WTC11 (cell line): Measurements from ENCODE around the gene NUP58. TPM values are rescaled to one million over a fixed set of nuclear protein-coding genes. Genes with fewer than 3 reads are reported as not detected.

Source experiments
- ATAC-seq: fragments of 200-7000 bp; cut with Tn5 transposase; 2 replicates; pipeline ENCODE4 v1.10.0; 2021; ENCODE audit warnings: mild to moderate bottlenecking, moderate library complexity
- CTCF ChIA-PET: fragments of 300-600 bp; sonication (Branson Sonifier 250); formaldehyde crosslinking; loops from one replicate; lab custom pipeline; 2021; ENCODE audit warnings: antibody characterized with exemption; lab: Charles Lee
- POLR2A ChIA-PET: fragments of 350-600 bp; sonication (Branson Sonifier 250); formaldehyde crosslinking; loops from one replicate; lab custom pipeline; 2021; ENCODE audit warnings: antibody characterized with exemption; lab: Charles Lee
- DNase-seq: peaks from one replicate; pipeline ENCODE4 v3.0.0; 2021; ENCODE audit warnings: low spot score
- H3K27ac Mint-ChIP-seq: 2 replicates; pipeline ENCODE4 v1.8.0; 2021; ENCODE audit warnings: mixed read lengths
- H3K27me3 Mint-ChIP-seq: 2 replicates; pipeline ENCODE4 v1.8.0; 2021; ENCODE audit warnings: low read depth, mild to moderate bottlenecking, moderate library complexity, mixed read lengths
- H3K36me3 Mint-ChIP-seq: 2 replicates; pipeline ENCODE4 v1.8.0; 2021; ENCODE audit warnings: mixed read lengths
- H3K4me1 Mint-ChIP-seq: 2 replicates; pipeline ENCODE4 v1.8.0; 2022; ENCODE audit warnings: mixed read lengths
- H3K4me3 Mint-ChIP-seq: 2 replicates; pipeline ENCODE4 v1.8.0; 2021; ENCODE audit warnings: mild to moderate bottlenecking, moderate library complexity, mixed read lengths
- H3K9me3 Mint-ChIP-seq: 2 replicates; pipeline ENCODE4 v1.8.0; 2021; ENCODE audit warnings: mixed read lengths
- ESRRA ChIP-seq: sonication (generic); formaldehyde crosslinking; IDR thresholded peaks from 2 replicates; pipeline ENCODE4 v1.8.1; 2022; ENCODE audit warnings: mild to moderate bottlenecking, missing genetic modification reagents, borderline replicate concordance
- ETV6 ChIP-seq: sonication (generic); formaldehyde crosslinking; IDR thresholded peaks from 2 replicates; pipeline ENCODE4 v1.8.1; 2022; ENCODE audit warnings: mild to moderate bottlenecking, missing genetic modification reagents
- GTF2I ChIP-seq: fragments of 250-450 bp; sonication (Bioruptor Pico); conservative IDR thresholded peaks from 2 replicates; pipeline ENCODE4 v1.4.0; 2021; ENCODE audit warnings: mild to moderate bottlenecking
- NR1H2 ChIP-seq: sonication (generic); formaldehyde crosslinking; IDR thresholded peaks from 2 replicates; pipeline ENCODE4 v1.9.0; 2021; ENCODE audit warnings: mild to moderate bottlenecking, moderate library complexity, missing genetic modification reagents
- TCF7 ChIP-seq: sonication (generic); formaldehyde crosslinking; IDR thresholded peaks from 2 replicates; pipeline ENCODE4 v1.8.0; 2022; ENCODE audit warnings: mild to moderate bottlenecking, low read depth, missing genetic modification reagents, moderate library complexity
- ZNF121 ChIP-seq: sonication (generic); formaldehyde crosslinking; IDR thresholded peaks from 2 replicates; pipeline ENCODE4 v1.8.0; 2023; ENCODE audit warnings: missing genetic modification reagents
- ZNF232 ChIP-seq: sonication (generic); formaldehyde crosslinking; IDR thresholded peaks from 2 replicates; pipeline ENCODE4 v1.8.0; 2022; ENCODE audit warnings: mild to moderate bottlenecking, missing genetic modification reagents
- ZNF317 ChIP-seq: sonication (generic); formaldehyde crosslinking; IDR thresholded peaks from 2 replicates; pipeline ENCODE4 v1.8.1; 2023; ENCODE audit warnings: low read depth, mild to moderate bottlenecking, moderate library complexity, missing genetic modification reagents, borderline replicate concordance
- ZNF396 ChIP-seq: fragments of 250-450 bp; sonication (Bioruptor Pico); IDR thresholded peaks from 2 replicates; pipeline ENCODE4 v1.8.0; 2021; ENCODE audit warnings: mild to moderate bottlenecking, moderate library complexity, borderline replicate concordance
- total RNA-seq: library from RNA; stranded (reverse); gene quantifications from 3 replicates; pipeline ENCODE4 v1.2.3, GENCODE V29; 2021
- TF ChIP-seq, protein P1 (sequence below): sonication (generic); formaldehyde crosslinking; IDR thresholded peaks from 2 replicates; pipeline ENCODE4 v1.8.0; 2023; ENCODE audit warnings: mild to moderate bottlenecking, missing genetic modification reagents
- TF ChIP-seq, protein P2 (sequence below): sonication (generic); formaldehyde crosslinking; IDR thresholded peaks from 2 replicates; pipeline ENCODE4 v1.8.0; 2022; ENCODE audit warnings: mild to moderate bottlenecking, missing genetic modification reagents
- TF ChIP-seq, protein P3 (sequence below): sonication (generic); formaldehyde crosslinking; IDR thresholded peaks from 2 replicates; pipeline ENCODE4 v1.8.1; 2023; ENCODE audit warnings: mild to moderate bottlenecking, missing genetic modification reagents, borderline replicate concordance
- TF ChIP-seq, protein P4 (sequence below): sonication (generic); formaldehyde crosslinking; IDR thresholded peaks from 2 replicates; pipeline ENCODE4 v1.8.0; 2023; ENCODE audit warnings: missing genetic modification reagents, mild to moderate bottlenecking, borderline replicate concordance
- TF ChIP-seq, protein P5 (sequence below): sonication (generic); formaldehyde crosslinking; IDR thresholded peaks from 2 replicates; pipeline ENCODE4 v1.8.1; 2022; ENCODE audit warnings: low read depth, missing genetic modification reagents, borderline replicate concordance
- TF ChIP-seq, protein P6 (sequence below): sonication (generic); formaldehyde crosslinking; IDR thresholded peaks from 2 replicates; pipeline ENCODE4 v1.8.1; 2022; ENCODE audit warnings: mild to moderate bottlenecking, moderate library complexity, missing genetic modification reagents

The NUP58 gene
- total RNA-seq, 1 experiment from 2014 or later: 59.0 TPM

DNA sequence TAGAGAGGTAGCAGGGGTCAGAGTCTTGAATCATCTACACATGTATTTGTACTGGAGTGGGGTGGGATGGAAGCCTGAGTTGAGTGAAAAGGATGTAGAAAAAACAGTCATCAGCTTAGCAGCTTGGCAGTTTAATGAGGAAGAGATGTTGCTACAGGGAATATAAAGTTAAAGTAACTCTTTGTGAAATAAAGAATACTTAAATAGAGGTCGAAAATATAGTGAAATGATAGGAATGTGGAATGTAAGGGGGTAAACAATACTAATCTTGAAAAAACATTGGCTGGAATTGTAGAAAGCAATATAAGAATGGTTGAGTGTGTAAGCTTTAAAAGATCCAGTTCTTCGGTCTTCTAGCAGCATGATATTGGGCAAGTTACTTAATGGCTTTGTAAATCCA, 22.7 kb downstream of the NUP58 start:
- Mint-ChIP-seq H3K27ac (peak overlapping the region; percentile 0; the same call in 1 of the 2 replicates), H3K4me3 (no peak overlapping the region), H3K9me3 (no peaks in the 10 kb centered on the region), H3K4me1 (no peaks in the 10 kb centered on the region), H3K27me3 (no peaks in the 10 kb centered on the region), H3K36me3 (peaks cover 44% of the 10 kb centered on the region)
- CTCF ChIA-PET: no interaction called here
- no peak for ATAC-seq
- POLR2A ChIA-PET: no interaction called here
- TF ChIP-seq TCF7 (CRISPR knock-in tag) (no peak), NR1H2 (no peak), ZNF317 (no peak), ZNF232 (no peak), ZNF396 (CRISPR knock-in tag) (no peak)
- TF ChIP-seq, protein P1, sequence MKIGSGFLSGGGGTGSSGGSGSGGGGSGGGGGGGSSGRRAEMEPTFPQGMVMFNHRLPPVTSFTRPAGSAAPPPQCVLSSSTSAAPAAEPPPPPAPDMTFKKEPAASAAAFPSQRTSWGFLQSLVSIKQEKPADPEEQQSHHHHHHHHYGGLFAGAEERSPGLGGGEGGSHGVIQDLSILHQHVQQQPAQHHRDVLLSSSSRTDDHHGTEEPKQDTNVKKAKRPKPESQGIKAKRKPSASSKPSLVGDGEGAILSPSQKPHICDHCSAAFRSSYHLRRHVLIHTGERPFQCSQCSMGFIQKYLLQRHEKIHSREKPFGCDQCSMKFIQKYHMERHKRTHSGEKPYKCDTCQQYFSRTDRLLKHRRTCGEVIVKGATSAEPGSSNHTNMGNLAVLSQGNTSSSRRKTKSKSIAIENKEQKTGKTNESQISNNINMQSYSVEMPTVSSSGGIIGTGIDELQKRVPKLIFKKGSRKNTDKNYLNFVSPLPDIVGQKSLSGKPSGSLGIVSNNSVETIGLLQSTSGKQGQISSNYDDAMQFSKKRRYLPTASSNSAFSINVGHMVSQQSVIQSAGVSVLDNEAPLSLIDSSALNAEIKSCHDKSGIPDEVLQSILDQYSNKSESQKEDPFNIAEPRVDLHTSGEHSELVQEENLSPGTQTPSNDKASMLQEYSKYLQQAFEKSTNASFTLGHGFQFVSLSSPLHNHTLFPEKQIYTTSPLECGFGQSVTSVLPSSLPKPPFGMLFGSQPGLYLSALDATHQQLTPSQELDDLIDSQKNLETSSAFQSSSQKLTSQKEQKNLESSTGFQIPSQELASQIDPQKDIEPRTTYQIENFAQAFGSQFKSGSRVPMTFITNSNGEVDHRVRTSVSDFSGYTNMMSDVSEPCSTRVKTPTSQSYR (CRISPR knock-in tag): no peak
- TF ChIP-seq, protein P2, sequence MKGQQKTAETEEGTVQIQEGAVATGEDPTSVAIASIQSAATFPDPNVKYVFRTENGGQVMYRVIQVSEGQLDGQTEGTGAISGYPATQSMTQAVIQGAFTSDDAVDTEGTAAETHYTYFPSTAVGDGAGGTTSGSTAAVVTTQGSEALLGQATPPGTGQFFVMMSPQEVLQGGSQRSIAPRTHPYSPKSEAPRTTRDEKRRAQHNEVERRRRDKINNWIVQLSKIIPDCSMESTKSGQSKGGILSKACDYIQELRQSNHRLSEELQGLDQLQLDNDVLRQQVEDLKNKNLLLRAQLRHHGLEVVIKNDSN (CRISPR knock-in tag): no peak
- DNase-seq: no peak

DNA sequence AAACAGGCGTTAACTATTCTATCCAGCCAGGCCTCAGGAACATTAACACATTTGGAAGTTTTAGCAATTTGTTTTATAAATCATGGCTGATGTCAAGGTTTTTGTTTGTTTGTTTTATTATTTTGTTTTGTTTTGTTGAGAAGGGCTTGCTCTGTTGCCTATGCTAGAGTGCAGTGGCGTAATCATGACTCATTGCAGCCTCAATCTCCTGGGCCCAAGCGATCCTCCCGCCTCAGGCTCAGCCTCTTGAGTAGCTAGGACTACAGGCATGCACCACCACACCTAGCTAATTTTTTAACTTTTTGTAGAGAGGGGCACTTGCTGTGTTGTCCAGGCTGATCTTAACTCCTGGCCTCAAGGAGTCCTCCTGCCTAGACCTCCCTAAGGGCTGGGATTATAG, 28.3 kb downstream of the NUP58 start:
- Mint-ChIP-seq H3K36me3 (peaks cover 55% of the 10 kb centered on the region), H3K9me3 (no peaks in the 10 kb centered on the region), H3K27me3 (no peaks in the 10 kb centered on the region), H3K4me1 (no peaks in the 10 kb centered on the region), H3K27ac (no peak overlapping the region), H3K4me3 (no peak overlapping the region)
- POLR2A ChIA-PET: no interaction called here
- DNase-seq (no peak), ATAC-seq (no peak)
- CTCF ChIA-PET: no interaction called here
- TF ChIP-seq ETV6 (CRISPR knock-in tag) (no peak), ZNF121 (no peak), GTF2I (CRISPR knock-in tag) (no peak), ESRRA (CRISPR knock-in tag) (no peak)
- TF ChIP-seq, protein P3, sequence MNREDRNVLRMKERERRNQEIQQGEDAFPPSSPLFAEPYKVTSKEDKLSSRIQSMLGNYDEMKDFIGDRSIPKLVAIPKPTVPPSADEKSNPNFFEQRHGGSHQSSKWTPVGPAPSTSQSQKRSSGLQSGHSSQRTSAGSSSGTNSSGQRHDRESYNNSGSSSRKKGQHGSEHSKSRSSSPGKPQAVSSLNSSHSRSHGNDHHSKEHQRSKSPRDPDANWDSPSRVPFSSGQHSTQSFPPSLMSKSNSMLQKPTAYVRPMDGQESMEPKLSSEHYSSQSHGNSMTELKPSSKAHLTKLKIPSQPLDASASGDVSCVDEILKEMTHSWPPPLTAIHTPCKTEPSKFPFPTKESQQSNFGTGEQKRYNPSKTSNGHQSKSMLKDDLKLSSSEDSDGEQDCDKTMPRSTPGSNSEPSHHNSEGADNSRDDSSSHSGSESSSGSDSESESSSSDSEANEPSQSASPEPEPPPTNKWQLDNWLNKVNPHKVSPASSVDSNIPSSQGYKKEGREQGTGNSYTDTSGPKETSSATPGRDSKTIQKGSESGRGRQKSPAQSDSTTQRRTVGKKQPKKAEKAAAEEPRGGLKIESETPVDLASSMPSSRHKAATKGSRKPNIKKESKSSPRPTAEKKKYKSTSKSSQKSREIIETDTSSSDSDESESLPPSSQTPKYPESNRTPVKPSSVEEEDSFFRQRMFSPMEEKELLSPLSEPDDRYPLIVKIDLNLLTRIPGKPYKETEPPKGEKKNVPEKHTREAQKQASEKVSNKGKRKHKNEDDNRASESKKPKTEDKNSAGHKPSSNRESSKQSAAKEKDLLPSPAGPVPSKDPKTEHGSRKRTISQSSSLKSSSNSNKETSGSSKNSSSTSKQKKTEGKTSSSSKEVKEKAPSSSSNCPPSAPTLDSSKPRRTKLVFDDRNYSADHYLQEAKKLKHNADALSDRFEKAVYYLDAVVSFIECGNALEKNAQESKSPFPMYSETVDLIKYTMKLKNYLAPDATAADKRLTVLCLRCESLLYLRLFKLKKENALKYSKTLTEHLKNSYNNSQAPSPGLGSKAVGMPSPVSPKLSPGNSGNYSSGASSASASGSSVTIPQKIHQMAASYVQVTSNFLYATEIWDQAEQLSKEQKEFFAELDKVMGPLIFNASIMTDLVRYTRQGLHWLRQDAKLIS: no peak
- TF ChIP-seq, protein P4, sequence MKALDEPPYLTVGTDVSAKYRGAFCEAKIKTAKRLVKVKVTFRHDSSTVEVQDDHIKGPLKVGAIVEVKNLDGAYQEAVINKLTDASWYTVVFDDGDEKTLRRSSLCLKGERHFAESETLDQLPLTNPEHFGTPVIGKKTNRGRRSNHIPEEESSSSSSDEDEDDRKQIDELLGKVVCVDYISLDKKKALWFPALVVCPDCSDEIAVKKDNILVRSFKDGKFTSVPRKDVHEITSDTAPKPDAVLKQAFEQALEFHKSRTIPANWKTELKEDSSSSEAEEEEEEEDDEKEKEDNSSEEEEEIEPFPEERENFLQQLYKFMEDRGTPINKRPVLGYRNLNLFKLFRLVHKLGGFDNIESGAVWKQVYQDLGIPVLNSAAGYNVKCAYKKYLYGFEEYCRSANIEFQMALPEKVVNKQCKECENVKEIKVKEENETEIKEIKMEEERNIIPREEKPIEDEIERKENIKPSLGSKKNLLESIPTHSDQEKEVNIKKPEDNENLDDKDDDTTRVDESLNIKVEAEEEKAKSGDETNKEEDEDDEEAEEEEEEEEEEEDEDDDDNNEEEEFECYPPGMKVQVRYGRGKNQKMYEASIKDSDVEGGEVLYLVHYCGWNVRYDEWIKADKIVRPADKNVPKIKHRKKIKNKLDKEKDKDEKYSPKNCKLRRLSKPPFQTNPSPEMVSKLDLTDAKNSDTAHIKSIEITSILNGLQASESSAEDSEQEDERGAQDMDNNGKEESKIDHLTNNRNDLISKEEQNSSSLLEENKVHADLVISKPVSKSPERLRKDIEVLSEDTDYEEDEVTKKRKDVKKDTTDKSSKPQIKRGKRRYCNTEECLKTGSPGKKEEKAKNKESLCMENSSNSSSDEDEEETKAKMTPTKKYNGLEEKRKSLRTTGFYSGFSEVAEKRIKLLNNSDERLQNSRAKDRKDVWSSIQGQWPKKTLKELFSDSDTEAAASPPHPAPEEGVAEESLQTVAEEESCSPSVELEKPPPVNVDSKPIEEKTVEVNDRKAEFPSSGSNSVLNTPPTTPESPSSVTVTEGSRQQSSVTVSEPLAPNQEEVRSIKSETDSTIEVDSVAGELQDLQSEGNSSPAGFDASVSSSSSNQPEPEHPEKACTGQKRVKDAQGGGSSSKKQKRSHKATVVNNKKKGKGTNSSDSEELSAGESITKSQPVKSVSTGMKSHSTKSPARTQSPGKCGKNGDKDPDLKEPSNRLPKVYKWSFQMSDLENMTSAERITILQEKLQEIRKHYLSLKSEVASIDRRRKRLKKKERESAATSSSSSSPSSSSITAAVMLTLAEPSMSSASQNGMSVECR (CRISPR knock-in tag): no peak
- TF ChIP-seq, protein P1 (CRISPR knock-in tag): no peak
- TF ChIP-seq, protein P5, sequence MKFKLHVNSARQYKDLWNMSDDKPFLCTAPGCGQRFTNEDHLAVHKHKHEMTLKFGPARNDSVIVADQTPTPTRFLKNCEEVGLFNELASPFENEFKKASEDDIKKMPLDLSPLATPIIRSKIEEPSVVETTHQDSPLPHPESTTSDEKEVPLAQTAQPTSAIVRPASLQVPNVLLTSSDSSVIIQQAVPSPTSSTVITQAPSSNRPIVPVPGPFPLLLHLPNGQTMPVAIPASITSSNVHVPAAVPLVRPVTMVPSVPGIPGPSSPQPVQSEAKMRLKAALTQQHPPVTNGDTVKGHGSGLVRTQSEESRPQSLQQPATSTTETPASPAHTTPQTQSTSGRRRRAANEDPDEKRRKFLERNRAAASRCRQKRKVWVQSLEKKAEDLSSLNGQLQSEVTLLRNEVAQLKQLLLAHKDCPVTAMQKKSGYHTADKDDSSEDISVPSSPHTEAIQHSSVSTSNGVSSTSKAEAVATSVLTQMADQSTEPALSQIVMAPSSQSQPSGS (CRISPR knock-in tag): no peak
- TF ChIP-seq, protein P6, sequence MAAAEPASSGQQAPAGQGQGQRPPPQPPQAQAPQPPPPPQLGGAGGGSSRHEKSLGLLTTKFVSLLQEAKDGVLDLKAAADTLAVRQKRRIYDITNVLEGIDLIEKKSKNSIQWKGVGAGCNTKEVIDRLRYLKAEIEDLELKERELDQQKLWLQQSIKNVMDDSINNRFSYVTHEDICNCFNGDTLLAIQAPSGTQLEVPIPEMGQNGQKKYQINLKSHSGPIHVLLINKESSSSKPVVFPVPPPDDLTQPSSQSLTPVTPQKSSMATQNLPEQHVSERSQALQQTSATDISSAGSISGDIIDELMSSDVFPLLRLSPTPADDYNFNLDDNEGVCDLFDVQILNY: no peak
